Middle frontal gyrus (tissue), 1 donor: ENCODE results near the gene CFAP100.

Experiments
- DNase-seq: peaks from one replicate; pipeline ENCODE4 v3.0.0-alpha.2; 2015; ENCODE audit warnings: low spot score; ENCODE audit errors: extremely low spot score

CFAP100 gene

DNA sequence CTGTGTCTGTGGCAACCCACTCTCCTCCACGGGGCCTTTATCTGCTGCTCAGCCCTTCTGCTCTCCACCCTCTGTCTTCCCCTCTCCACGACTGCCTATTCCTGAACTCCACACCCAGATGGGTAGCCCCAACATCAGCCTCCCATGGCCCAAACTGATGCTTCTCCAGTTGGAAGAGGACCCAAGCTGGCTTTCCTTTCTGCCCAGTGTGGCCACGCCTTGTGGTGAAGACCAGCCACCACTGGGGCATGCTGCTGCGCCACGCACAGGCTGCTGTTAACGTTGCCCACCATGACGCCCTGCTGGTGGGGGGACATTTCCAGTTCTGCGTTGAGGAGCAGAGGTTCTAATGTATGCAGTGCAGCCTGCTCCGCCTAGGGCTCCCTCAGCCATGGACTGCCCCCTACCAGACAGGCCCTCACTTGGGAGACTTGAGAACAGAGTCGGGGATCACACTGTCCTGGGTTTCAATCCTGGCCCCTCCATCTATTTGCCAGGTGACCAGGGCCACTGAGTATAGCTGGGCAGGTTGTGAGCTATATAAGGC lies 26.9 kb downstream of the CFAP100 start:
- no peak for DNase-seq

DNA sequence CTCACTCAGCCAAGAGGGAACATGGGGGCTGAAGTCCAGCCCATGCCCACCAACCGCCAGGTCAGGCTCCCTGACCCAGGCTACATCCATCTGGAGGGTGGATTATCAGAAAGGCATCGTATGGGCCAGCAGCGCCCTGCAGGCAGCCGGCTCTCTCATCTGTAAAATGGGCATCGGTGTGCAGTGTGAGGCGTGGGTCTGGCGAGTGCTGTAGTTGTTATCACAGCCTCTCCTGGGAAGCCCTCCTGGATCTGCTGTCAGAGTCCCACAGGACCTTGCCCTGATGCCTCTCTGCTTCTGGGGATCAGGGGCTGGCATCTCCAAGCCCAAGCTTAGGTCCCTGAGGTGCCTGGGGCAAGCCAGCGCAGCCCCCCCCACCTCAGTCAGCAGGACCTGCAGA lies 27.4 kb downstream of the CFAP100 start:
- DNase-seq: no peak

DNA sequence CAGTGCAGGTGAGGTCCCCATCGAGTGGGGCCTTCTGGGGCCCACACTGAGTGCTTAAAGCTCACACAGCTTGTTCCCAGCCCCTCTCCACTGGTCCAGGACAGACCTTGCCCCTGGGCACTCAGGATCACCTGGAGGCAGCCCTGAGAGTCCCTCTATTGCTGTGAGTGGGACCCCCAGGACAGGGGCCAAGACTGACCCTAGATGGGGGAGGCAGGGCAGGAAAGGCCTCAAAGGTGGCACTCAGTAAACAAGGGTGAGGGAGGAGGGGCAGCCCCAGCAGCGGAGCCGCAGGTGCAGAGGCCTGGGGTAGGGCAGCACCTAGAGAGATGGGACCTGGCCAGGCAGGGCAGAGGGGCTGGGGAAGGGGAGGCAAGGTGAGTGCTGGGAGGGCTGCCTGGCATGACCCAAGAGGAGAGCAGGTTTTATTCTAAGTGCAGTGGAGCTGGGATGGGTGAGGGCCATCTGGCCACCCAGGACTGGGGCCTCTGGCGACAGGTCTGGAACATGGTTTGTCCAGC lies 27.9 kb downstream of the CFAP100 start:
- no peak for DNase-seq

DNA sequence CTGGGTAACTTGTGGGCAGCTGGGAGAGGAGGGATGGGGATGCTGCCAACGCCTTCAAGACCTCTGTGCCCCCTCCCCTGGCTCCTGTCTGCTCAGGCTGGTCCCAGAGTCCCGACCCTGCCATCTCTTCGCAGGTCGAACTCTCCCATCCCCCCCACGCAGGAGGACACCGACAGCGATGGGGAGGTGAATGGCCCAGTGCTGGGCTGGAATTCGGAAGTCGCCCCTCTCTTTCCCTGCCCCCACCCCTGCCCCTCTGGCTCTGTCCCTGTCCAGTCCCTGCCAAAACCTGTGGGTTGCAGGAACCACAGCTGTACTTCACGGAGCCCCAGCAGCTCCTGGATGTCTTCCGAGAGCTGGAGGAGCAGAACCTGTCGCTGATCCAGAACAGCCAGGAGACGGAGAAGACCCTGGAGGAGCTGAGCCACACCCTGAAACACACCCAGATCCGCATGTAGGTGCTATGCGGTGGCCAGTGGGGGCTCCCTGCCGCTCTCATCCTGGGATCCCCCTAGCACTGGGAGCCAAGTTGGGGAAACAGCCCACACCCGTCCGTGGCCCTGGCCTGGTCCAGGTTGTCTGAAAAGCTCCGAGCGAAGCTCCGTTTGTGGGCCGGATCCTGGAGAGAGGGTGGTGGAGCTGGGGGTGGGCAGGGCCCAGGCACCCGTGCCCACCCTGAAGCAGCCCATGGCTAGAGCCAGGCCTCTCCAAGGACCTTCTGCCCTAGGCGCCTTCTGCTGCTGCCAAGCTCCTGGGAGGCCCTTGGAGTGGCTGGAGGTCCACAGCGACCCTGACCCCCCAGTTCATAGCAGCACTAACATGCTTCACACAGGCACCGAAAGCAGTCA lies 28.7 kb downstream of the CFAP100 start:
- DNase-seq: no peak

DNA sequence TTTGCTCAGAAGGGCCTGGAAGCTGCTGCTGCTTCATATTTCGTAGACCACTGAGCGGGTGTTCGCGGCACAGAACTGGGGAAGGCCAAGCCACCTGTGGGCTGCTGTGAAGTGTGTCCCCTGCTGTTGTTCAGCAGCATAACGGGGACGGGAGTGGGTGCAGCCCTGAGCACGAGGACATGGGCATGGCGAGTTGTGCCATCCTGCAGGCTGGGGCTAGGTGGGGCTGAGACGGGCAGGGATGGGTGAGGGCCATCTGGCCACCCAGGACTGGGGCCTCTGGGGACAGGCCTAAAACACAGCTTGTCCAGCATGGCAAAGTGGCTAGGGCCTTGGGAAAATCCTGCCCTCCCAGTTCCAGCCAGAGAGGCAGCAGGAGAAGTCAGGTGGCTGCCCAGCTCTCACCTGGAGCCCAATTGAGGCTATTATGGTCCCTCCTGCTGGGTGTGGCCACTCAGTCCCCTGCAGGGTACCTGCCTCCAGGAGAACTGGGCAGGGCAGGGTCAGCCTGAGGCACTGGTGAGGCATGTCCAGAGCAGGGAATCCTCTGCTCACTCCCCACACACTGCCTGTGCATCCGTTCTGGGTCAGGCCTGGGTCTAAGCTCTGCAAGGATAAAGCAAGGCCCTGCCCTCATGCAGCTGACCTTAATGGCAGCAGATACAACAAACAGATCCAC lies 29.5 kb downstream of the CFAP100 start:
- no peak for DNase-seq

DNA sequence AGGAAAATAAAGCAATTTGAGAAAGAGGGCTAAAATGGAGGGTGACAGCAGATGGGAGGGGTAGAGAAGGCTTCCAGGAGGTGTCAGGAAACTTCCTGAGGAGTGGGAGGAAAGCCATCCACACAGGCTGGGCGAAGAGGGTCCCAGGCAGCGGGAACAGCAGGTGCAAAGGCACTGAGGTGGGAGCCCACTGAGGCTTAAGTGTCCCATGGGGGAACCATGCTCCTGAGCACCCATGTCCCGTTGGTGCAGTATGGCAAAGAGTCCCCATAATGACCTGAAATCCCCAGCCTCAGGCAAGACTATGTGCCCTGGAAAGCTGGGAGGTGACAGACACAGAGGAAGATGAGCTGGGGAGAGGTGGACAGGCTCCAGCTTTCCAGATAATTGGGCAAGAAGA lies 30.0 kb downstream of the CFAP100 start:
- DNase-seq: no peak

DNA sequence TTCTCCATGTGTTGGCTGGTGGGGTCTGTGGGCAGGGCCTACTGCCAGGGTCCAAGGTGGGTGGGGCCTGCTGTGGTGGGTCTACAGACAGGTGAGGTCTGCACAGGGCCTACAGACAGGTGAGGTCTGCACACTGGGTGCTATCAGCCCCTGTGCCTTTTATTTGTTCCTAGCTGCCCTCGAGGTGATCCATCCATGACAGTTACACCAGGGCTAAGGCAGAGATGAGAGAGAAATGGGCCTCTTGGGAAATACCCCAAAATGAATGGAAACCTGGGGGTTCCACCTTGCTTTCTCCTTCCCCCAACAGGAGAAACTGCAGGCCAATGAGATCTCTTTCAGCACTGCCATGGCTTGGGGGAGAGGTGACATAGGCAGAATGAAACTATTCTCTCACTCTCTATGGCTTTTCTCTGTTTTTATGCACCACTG lies 36.4 kb downstream of the CFAP100 start:
- DNase-seq: no peak

DNA sequence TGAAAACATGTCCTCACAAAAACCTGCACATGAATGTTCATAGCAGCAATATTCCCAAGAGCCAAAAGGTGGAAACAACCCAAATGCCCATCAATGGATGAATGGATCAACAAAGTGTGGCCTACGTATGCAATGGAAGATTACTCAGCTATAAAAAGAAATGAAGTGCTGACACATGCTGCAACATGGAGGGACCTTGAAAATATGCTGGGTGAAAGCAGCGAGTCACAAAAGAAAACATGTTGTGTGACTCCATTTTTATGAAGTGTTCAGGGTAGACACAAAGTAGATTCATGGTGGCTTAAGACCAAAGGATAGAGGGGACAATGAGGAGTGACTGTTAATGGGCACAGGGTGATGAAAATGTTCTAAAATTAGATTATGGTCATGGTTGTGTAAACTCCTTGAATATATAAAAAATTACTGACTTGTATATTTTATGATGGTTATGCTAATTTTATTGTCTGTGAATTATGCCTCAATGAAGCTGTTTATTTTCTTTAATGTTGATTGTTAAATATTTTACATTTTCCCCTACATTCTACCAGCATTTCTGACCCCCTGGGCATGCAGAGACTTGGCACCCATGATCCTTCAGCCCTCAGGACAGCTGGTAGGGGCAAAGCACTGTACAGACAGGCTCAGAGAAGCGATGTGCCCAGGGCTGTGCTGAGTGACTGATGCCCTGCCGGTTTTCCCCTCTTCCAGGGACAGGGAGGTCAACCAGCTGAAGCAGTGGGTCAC lies 37.8 kb downstream of the CFAP100 start:
- DNase-seq: no peak

DNA sequence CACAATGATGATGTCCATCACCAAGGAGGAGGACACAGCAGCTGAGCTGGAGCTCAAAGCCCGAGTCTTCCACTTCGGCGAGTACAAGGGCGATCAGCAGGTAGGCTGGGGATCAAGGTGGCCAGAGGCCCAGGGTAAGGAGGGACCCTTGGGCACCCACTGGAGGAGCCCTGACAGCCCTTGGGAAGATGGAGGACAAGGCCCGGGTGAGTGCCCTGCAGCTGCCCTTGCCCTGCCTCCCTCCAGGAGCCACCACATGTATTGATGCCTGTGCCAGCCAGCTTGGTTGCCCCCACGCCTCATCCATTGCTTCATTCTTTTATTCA lies 38.4 kb downstream of the CFAP100 start:
- DNase-seq: no peak

DNA sequence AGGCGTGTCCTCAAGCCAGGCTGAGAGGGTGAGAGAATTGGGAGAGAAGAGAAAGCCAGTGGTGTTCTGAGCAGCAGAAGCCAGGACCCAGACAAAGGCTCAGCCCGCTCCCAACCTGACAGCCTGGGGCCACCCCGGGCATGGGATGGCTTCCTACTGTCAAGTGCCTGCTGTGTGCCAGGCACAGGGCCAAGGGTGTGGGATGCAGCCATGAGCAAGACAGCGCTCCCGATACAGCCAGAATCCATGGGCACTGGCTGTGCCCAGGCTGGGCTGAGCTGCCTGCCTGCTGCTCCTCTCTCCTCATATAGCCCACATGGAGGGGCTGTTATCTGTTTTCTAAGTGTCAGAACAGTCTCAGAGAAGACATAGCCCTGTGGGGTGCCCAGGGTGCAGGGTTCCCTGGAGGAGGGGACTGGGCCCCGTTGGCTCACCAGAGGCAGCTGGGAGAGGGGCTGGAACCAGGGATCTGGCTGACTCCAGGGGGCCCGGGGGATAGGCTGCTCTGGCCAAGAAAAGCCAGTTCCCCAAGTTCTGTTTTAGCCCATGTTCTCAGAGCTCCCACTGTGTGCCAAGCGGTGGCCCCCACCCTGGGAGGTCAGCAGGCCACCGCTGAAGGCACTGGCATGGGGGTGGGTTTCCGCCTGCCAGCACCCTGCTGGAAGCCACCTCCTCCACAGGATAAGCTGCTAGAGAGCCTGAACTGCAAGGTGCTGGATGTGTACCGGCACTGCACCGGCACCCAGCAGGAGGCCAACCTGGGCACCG lies 39.0 kb downstream of the CFAP100 start:
- DNase-seq: no peak

DNA sequence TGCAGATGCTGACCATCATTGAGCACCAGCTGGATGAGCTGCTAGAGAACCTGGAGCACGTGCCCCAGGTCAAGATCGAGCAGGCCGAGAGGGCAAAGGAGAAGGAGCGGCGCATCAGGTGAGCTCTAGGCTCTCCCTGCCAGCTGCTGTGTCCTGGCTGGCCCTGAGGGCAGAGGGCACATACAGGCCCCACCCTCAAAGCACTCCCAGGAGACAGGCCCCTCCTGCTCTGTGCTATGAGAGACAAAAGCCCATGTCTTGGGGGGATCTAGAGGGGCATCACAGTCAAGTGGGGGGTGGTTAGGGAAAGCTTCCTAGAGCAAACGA lies 39.5 kb downstream of the CFAP100 start:
- no peak for DNase-seq

DNA sequence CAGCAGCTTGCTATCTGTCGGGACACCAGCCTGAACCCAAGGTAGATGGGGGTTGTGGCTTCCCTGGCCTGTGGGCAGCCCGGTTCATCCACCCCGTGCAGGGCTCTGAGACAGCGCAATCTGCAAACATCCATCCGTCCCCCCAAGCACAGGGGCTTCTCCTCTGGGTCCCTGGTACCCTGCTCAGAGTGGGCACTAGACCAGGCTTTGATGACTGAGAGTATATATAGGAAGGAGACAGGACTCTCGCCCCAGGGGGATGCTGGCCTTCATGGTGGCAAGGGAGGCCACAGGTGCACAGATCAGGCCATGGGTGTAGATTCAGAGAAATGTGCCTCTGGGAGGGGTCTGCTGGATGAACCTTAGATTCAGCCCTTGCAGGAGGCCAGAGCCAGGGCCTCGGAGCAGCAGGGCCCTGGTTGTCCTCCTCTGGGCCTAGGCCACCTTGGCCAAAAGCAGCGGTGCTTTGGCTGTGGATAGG lies 40.3 kb downstream of the CFAP100 start:
- no peak for DNase-seq

DNA sequence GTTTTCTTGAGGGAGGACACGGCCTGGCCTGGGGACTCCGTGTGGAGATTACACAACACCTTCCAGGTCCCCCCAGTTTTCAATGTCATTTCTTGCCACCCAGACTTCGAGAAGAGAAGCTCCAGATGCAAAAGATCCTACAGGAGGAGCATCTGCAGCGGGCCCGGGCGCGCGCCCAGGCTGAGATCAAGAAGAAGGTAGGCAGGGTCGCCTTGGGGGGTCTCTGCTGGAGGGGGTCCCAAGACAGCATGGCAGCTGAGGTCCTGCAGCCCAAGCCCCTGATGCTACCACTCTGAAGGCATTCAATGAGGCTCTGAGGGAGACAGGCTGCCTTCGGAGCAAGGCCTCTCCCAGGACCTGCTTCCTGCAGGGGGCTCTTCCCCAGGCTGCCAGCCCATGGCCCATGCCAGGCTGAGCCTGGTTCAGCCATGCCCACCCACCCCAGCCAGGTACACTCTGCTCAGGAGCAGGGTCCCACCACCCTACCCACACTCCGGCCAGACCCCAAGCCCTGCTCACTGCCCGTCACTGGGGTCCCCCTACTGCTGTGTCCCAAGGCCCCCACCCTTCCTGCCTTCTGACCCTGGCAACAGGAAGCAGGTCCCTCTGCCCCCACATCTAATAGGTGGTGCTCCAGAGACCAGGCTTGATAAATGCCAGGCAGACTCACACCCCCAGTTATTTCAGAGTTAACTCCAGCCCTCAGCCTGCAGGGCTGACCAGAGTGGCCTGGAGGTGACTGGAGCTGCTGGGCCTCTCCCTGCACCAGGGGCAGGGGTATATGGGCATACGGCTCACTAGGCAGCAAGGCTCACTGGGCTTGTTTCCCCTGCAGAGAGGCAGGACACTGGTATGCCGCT lies 41.0 kb downstream of the CFAP100 start:
- no peak for DNase-seq

DNA sequence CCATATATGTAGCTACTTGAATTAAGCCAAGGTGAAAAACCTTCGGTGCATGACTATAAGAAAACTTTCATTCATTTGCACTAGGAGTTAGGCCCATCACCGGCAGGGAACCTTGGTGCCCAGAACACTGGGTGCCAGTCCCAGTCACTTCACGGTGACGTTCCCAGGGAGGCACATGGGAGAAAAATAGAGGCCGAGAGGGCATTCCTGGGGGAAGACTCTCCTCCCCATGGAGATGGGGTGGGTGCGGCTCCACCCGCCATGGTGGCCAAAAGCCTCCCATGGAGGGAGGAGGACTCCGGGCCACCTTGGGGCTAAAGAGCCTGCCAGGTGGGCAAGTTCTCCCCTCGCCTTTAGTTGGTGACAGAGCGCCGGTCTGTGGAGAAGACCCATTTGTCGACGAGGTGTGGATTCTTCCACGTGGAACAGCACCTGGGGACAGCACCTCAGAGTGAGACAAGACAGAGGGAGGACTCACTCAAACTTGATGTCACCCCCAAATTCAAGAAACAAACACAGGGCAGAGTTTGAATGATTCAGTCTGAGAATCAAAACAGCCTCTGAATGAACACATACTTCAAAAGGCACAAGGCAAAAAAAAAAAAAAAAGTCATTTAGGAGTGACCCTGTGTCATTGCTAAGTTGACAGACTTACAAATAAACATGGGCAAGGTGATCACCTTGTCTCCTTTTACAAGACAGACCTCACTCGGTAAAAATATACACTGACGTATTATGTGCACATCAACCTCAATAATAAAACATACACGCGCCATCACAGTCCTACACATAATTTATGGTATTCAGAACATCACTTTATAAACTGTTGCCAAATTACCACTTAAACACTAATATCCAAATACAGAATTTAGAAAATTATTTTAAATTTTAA lies 42.4 kb downstream of the CFAP100 start:
- DNase-seq: no peak

DNA sequence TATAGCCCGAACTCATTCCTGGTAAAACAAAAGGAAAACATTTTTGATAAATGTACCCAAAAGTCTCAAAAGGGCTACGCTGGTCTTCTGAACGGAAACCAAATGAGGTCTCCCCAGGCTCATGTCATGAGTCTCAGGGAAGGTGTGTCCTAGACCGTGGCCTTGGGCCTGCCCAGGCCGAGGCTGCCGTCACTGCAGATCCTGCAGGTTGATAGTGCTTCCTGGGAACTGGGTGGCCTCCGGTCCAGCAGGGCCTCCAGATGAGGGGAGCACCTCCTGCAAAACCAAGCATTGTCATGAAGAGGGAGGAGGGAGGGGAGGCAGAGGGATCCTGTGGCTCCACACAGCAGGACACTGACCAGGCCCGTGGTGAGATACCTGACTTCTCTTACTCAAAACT lies 43.5 kb downstream of the CFAP100 start:
- DNase-seq: no peak

DNA sequence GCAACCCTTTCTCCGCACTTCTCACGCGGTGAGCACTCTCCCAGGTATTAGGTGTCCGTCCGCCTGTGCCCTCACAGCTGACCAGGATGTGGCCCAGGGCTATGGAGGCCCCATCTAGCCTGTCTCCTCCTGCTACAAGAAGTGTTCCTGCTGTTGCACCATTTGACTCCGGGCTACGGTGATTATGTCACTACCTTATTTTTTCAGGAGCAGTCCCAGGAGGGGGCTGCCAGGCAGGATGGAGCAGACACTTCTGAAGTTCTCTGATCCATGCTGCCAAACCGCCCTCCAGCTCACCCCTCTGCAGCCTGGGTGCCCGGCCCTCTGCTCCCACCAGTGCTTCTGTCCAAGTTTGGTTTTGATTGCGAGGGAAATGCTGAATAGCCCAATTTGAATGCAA lies 44.0 kb downstream of the CFAP100 start:
- no peak for DNase-seq

DNA sequence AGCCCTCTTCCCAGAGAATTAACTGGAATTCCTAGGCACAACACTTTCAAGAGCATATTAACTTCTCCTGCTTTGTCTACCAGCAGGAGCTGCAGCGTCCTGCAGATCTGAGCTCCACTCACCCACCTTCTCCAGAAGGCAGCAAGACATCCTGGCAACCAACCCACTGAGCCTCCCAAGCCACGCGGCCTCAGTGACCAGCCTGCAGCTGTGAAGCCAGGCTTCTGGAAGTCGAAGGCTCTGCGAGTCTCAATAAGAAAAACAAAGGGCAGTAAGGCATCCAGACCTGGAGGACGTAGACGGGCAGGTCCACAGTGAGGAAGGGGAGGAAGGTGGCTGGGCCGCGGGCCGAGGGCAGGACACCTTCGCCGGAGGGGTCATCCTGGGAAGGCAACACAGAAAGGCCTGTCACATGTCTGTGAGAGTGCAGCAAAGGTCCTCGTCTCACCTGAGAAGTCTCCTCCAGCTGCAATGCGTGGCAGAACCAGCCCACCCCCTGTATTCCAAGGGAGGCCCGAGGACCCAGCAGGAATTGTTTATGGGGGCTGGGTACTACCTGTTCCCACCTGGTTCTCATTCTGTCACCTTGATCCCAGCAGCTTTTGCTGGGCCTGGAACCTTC lies 44.7 kb downstream of the CFAP100 start:
- no peak for DNase-seq

DNA sequence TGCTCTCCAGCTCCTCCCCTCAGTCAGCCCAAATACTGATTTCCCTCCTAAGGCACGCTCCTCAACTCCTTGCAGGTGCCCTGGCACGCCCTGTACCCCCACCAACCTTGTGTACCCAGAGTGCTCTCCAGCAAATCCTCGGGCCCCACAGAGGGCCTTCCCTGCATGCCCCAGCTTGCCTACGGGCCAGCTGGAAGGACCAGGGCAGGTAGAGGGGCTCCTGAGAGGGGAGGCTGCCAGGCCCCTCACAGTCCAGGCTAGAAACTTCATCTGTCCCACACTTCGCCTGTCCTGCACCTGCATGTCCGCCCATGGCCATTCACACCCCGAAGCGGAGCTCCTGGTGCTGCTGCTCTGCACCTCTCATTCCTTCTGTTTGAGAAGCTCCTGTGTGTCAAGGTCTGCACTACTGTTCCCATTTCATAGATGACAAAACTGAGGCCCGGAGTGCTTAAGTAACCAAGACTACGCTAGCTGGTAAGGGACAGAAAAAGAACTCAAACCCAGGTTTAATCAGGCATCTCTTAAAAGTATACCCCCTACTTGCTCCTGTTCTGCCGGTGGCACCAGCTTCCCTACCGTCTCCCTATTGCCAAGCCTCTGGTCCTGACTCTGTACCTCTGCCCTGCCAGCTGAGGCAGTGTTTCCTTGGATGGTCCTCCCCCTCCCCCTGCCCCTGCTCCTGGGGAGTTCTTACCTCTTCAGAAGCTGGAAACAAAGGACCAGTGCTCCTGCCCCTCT lies 45.4 kb downstream of the CFAP100 start:
- DNase-seq: no peak
